Stomach (tissue), 4 donors: ENCODE results near the gene ERLIN1.

Experiments
- CTCF ChIP-seq, 7 experiments: fragments of 450-650 bp in 4 of 7; fragments of 200-600 bp in 3 of 7; sonication (generic) in 3 of 7; IDR thresholded peaks; one replicate each; pipeline ENCODE4 v1.5.1; 2016 to 2019; ENCODE audit warnings: antibody characterized with exemption in 7 of 7, control low read depth in 2 of 7, mild to moderate bottlenecking in 1 of 7
- EP300 ChIP-seq: sonication (generic); formaldehyde crosslinking; IDR thresholded peaks from one replicate; pipeline ENCODE4 v1.6.1; 2017; ENCODE audit warnings: antibody characterized with exemption
- POLR2A ChIP-seq, 4 donors: fragments of 450-650 bp; IDR thresholded peaks; one replicate each; pipeline ENCODE4 v1.6.1; 2016; ENCODE audit warnings: antibody characterized with exemption in 4 of 4, control low read depth in 2 of 4, mild to moderate bottlenecking in 1 of 4, moderate library complexity in 1 of 4
- POLR2AphosphoS5 ChIP-seq, 3 donors: sonication (generic); formaldehyde crosslinking; IDR thresholded peaks; one replicate each; pipeline ENCODE4 v1.6.1; 2016; ENCODE audit warnings: antibody characterized with exemption in 3 of 3

- TF ChIP-seq CTCF (IDR thresholded peaks at IDR 0.05) (no peak), POLR2A (IDR thresholded peaks at IDR 0.05) (no peak), EP300 (no peak), POLR2AphosphoS5 (IDR thresholded peaks at IDR 0.05) (no peak)
Observed at GRCh38 chr10:100114976-100115770, 70.7 kb downstream of the ERLIN1 start.
